ENCODE results near the gene ASIP.
A peak's percentile ranks its signal among the peaks of the same experiment; 100 is the strongest.
"Not testable (repeated sequence)": the region's sequence is repeated elsewhere in the genome, so short reads cannot be mapped to it uniquely, and the experiment has no call there.

ASIP gene

DNA sequence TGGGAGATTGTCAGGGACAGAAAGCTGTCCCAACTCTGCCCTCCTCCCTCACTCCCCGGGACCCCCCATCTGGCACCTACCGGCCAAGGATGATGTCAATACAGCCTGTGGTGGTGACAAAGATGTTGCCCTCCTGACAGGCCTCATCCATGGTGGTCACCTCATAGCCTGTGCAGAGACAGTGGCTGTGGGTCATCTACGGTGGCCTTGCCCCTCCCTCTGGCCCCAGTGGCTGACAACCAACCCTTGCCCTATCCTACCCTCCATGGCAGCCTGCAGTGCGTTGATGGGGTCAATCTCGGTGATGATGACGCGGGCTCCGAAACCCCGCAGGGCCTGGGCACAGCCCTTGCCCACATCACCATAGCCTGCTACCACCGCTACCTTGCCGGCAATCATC lies 49.2 kb downstream of the ASIP start:
- DNase-seq: no peak

DNA sequence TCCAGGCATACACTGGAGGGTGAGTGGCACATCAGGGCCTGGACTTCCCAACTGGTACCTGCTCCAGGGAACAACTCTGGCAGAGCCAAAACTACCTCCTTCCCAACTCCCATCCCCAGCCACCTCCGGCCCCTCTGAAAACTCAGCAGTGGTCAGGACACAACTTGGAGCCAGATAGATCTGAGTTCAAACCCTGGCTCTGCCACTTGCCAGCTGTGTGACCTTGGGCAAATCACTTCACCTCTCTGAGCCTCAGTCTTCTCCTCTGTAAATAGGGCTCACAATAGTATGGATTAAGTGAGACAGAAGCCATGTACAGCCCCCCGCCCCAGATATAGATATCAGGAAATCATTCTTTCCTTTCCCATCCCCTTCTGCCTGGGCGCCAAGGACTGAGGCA lies 51.3 kb downstream of the ASIP start:
- DNase-seq: no peak

DNA sequence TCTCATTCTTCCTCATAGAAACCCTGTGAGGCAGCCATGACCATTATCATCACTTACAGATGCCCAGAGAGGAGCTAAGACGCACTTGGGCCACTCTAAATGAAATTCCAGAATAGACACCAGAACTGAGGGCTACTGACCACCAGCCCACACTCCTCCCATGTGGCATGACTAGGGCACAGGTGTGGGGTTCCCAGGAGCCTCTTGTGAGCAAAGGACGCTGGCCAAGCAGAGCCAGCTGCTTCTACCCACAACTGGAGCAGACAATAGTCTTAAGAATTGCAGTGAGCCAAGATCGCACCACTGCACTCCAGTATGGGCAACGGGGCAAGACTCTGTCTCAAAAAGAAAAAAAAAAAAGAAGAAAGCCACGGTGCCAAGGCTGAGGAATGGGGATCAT lies 51.9 kb downstream of the ASIP start:
- DNase-seq: no peak

DNA sequence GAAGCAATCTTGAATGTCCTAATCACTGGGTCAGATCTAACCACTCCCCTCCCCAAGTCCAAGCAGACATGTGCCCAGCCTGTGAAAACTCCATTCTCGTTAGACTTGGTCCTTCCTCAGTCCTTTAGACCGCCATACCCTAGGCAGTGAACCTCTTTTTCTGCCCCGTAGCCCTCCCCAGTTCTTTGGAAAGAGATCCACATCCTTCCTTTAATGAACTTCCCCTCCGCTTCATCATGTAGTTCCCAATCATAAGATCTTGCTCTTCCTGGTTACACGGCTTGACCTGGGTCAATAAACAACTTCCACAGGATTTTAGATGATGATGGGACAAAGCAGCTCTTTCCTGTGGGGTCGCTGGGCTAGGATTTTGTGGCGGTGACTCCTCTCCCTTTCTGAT lies 52.4 kb downstream of the ASIP start:
- DNase-seq: no peak

DNA sequence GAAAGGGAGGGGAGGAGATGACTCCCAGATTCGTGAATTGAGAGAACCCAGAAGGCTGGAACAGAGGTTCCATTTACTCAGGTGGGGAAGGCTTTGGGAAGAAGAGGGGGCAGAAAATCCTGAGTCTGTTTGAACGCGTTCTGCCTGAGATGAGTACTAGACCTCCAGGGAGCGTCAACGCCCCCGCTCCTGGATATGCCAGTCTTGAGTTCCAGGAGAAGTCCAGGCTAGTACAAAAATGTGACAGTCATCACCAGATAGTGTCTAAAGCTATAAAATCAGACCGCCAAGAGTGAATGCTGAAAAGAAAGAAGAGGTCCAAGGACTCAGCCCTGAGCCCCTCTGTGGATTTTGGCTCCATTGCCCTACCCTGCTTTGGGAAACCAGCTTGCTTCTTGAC lies 53.3 kb downstream of the ASIP start:
- no peak for DNase-seq

DNA sequence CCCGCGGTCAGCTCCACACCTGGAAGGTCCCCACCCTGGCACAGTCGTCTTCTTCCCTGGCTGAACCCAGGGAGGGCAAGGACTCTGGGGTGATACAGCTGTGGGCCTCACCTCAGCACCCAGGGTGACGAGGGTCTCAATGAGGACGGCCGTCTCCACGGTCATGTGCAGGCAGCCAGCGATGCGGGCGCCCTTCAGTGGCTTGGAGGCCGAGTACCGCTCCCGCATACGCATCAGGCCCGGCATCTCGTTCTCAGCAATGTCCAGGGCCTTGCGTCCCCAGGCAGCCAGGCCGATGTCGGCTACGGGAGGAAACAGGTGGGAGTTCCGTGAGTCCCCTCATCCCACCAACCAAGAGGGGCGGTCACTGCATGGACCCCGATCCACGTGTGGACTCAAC lies 54.1 kb downstream of the ASIP start:
- DNase-seq: no peak

DNA sequence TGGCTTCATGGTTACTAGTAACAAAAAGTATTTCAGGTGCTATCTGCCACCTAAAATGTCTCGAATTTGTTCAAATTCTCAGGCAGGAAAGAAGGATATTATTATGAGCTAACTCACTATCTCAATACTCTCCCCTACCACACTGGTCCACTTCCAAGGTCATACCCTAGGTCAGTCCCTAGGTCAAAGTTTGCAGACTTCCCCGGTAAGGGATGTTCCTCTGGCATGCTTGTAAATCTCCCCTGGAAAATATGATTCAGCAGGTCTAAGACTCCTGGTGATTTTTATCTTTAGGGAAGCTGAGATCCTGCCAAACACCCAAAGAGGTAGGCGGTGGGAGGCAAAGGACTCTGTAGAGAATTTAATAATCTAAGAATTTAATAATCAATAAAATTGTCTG lies 55.2 kb downstream of the ASIP start:
- no peak for DNase-seq

DNA sequence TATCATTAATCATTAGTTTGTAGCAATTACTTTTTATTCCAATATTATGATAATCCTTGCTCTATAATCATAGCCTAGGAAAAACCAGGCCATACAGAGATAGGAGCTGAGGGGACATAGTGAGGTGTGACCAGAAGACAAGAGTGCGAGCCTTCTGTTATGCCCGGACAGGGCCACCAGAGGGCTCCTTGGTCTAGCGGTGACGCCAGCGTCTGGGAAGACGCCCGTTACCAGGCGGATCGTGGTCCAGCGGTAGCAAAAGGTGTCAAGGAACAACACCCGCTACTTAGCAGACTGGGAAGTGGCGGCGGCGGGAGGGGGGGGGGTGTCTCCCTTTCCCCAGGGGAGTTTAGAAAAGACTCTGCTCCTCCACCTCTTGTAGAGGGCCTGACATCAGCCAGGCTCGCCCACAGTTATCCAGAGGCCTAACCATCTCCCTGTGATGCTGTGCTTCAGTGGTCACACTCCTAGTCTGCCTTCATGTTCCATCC lies 57.1 kb downstream of the ASIP start:
- DNase-seq: not testable (repeated sequence)

DNA sequence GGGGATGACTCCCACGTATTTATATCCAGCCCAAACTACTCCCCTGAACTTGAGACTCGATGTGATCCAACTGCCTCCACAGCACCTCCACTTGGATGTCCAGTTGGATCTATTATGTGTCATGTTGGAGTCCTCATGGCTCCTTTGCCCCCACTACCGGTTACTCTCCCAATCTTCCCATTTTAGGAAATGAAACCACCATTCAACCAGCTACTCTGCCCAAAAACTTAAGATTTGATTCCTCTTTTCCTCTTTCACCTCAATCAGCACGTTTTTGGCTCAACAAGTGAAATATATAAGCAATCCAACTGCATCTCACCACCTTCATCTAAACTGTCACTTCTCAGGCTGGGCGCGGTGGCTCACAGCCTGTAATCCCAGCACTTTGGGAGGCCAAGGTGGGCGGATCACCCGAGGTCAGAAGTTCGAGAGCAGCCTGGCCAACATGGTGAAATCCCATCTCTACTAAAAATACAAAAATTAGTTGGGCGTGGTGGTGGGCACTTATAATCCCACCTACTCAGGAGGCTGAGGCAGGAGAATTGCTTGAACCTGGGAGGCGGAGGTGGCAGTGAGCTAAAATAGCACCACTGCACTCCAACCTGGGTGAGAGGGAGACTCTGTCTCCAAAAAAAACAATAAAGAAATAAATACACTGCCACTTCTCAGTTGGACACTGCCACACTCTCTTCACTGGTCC lies 58.5 kb downstream of the ASIP start:
- no peak for DNase-seq

DNA sequence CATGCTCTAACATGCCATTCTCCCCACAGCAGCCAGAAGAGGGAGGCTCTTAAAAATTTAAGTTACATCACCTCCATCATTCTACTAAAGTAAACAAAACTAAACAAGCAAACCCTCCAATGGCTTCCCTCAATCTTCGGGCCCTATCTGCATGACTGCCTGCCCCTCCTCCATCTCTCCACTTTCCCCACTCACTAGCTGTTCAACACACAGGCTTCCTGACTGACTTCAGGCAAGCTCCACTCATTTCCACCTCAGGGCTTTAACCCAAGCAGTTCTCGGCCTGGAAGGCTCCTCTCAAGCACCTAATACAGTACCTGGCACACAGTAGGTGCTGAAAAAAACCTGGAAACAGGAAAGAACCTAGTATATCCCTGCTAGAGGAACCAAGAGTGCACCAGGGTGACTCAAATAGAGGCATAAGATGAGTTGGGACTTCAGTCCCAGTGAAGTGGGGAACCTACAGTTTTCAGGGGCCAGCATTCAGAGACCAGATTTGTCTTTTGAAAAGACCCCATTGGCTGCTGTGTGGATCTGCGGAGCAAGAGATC lies 59.1 kb downstream of the ASIP start:
- no peak for DNase-seq

DNA sequence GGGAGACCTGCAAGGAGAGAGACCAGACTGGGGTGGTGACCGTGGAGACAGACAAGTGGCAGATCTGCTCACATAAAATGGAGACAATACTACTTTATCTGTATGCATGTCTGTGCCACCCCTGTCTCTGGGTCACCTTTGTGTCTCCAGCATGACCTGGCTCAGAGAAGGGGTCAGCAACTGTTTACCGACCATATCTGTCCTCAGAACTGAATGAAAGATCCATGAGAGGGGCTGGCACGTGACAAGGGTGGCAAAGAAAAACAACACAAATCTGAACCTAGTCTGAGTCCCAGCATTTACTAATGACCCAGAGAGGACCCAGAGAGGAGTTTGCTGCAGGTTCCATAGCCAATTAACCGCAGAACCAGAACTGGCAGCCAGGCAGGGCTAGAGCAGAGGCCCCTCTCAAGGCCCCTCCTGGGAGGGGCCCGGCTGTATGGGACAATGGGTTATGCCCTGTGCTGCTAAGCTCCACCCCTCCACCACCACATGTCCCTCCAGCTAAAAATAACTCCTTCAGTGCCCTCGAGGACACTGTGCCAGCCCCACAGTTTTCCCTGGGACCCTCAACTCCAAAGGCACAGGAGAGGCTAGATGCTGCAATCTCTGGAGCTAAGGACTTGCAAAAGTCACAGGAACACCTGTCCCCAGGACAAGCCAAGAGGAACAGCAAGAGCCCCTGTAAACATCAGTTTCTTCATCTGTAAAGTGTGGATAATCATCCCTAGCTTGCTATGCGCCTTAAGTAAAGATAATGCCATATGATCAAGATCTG lies 59.8 kb downstream of the ASIP start:
- no peak for DNase-seq

DNA sequence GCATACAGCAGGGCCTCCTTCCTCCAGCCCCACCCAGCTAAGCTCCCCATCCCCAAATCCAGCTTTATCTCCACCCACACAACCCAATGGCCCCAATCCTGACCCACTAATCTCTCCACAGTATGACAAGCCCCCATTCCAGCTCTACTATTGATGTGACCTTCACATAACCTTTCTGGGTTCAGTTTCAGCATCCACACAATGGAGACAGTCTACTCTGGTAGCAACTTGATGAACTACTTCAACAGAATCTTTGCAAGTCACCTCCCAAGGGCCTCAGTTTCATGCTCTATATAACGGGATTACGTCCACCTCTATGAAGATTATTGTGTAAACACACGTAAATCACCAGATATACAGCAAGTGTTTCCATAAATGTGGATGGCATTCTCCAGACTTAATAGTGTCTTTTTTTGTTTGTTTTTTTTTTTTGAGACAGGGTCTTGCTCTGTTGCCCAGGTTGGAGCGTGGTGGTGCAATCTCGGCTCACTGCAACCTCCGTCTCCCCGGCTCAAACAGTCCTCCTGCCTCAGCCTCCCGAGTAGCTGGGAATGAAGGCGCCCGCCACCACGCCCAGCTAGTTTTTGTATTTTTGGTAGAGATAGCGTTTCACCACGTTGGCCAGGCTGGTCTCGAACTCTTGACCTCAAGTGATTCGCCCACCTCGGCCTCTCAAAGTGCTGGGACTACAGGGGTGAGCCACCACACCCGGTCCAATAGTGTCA lies 60.5 kb downstream of the ASIP start:
- no peak for DNase-seq

DNA sequence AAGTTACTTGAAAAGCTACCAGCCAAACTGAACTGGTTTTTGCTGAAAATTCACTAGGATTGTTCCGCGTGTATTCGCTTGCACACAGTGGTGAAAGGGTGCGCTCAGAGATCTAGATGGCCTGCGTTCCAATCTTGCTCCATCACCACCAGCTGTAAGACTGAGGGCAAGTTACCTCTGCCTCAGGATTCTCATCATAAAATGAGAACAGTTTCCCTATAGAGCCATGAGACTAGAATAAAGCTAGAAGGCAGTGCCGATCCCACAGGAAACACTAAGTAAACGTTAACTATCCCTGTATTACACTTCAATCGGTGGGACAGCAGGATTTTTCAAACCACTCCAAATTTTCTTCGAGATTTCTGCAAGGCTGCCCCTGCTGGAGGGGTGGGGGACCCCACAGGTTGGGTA lies 61.1 kb downstream of the ASIP start:
- no peak for DNase-seq

DNA sequence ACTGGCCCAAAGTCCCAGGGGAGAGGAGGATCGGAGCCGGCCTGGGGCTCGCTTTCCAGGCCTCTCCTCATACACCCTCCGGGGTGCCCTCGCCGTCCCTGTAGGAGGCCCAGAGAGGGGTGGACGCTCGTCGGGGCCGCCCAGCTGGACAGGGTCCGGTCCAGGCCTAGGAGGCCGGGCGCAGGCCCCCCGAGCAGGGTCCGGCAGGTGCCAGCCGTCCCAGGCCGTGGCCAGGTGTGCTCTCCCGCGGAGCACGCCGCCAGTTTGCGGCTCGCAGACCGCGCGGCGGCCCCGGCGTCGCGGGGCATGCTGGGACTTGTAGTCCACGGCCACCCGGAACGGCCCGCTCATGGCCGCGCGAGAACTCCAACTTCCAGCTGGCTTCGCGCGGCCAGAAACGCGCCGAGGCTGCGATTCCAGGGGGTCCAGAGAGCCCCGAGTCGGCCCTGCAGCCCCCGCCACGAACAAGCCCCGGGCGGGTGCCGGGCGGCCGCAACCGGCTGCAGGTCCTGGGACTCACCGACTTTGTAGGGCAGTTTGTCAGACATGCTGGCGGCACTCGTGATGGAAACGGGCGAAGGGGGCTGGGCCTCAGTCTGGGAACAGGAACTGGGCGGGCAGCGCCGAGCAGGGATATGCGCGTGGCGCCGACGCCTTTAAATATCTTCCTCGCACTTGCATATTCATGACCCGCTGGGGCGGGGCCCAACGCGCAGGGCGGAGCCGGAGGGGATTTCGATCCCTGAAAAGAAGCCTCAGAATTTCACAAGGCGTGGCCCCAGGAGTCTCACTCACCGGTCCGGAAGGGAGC lies 61.7 kb downstream of the ASIP start, which contains the start of gene AHCY:
AHCY (minus strand) TSS at position 633 of the 811 bp plus-strand sequence; CDS start at position 548, 85 bp downstream.
- peak; percentile 88 for DNase-seq

DNA sequence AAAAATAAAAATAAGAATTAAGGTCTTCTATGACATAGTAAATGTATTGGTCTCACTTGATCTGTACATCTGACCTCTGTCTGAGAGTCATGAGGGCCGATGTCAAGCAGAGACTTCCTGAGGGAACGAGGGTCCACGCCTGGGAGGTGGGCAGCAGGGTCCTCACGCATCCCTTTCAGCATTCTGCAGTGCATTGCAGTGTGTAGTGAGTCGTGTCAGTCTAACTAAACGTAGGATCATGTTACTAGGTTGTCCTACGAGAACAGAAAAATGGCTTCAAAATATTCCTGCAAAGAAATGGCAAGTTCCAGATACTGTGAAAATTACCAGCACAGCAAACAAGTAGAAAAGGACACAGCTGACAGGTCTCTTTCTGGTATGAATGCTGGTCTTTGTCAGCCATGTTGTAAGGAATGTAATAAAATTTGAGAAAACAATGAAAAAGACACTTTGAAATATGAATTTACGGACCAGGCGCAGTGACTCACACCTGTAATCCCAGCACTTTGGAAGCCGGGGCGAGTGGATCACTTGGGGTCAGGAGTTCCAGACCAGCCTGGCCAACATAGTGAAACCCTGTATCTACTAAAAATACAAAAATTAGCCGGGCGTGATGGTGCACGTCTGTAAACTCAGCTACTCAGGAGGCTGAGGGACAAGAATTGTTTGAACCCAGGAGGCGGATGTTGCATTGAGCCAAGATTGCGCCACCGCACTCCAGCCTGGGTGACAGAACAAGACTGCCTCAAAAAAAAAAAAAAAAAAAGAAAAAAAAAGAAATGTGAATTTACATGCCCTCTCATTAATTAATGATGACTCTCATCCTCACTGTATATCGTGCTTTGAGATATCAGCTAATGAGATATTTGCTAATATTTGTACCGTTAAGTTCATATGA lies 64.4 kb downstream of the ASIP start:
- no peak for DNase-seq

DNA sequence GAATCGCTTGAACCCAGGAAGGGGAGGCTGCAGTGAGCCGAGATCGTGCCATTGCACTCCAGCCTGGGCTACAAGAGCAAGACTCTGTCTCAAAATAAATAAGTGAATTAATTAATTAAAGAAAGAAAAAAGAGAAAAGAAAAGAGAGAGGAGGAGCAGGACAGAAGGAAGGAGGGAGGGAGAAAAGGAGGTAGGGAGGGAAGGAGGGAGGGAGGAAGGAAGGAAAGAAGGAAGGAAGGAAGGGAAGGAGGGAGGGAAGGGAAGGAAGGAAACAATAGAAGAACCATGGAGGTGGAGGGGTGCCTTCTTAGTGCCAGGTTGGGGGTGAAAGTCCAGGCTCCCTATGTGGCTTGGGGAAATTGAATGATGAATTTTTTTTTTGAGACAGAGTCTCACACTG lies 68.5 kb downstream of the ASIP start:
- no peak for DNase-seq

DNA sequence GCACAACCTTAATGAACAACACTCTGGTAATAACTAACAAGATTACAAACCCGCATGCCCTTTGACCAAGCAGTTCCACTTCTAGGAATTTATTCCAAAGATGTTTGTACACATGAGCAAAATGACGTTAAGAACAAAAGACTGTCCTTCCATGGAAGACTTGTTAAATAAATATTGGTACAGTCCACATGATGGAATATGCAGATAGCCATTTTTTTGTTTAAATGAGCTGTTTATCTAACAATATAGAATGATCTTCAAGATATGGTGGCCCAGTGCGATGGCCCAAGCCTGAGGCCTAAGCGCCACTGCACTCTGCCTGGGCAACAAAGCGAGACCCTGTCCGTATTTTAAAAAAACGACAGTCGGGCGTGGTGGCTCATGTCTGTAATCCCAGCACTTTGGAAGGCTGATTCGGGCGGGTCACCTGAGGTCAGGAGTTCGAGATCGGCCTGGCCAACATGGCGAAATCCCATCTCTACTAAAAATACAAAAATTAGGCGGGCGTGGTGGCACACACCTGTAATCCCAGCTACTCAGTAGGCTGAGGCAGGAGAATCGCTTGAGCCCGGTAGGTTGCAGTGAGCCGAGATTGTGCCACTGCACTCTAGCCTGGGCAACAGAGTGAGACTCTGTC lies 69.4 kb downstream of the ASIP start:
- DNase-seq: no peak

DNA sequence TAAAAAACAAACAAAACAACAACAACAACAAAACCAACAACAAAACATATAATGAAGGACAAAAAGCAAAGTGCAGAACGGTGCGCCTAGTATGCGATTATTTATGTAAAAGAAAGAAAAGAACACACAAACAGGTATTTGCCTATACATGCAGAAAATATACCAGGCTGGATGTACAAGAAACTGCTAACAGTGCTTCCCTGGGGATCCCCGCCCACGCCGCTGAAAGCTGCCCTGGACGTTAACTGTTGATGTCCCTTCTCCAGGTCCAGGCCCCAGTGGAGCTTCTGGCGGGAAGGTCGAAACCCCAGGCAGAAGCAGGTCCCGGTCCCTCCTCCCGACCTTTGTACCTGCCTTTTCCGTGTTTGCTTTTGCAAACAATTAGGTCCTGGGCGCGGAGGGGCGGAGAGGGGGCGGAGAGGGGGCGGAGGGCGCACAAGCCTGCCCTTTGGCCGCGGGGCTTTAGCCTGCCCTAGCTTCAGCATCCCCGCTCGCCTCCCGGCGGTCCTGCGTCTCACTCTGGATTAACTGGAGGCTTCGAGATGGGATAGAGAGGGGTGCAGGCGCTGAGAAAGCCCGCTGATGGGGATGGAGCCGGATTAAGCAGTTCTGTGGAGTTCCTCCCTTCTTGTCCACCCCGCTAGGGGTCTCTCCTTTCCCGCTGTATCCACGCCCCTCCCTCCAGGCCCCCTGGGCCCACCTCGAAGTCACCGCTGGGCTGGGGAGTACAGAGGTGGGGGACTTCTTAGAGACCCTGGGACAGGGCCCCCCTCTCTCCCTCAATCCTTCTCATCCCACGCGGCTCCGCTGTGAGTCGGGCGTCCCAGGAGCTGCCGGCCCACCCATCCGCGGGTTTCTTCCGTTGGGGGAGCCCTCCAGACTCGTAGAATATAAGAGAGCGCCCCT lies 70.1 kb downstream of the ASIP start:
- DNase-seq: no peak

DNA sequence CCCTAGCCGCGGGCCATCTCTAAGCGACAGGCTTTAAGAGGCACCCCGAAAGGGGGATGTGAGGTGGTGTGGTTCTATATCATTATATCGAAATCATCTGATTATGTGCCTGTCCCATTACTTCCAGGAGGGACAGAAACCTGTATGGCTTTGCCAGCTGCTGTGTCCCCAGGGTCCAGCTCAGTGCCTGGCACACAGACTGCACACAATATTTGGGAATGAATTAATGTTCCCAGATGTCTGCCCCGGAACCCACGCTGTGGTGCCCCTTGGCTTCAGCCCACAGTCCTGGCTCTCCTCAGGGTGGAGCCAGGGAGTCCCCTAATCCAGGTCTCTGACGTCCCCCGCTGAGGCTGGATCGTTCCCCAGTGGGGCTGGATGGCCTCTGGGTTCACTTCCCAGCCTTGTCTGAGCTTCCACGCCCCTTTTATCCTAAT lies 70.8 kb downstream of the ASIP start:
- no peak for DNase-seq
